Tibial artery (tissue), 4 donors: ENCODE data around the gene HS6ST1.
"Not testable (repeated sequence)": the region's sequence is repeated elsewhere in the genome, so short reads cannot be mapped to it uniquely, and the experiment has no call there.

Experiments used
- DNase-seq, 2 donors: peaks; one replicate each; pipeline ENCODE4 v3.0.0-alpha.2; 2019
- H3K27ac ChIP-seq, 2 donors: fragments of 200-600 bp; sonication (generic) in 1 of 2; 1 replicate in 1 of 2; 2 replicates in 1 of 2; pipeline ENCODE4 v1.5.1; 2018 to 2019; ENCODE audit warnings: mild to moderate bottlenecking in 1 of 2
- H3K27me3 ChIP-seq, 2 donors: fragments of 200-600 bp; sonication (generic) in 1 of 2; one replicate each; pipeline versions ENCODE4 v1.5.1 to v1.6.0; 2016 to 2019
- H3K36me3 ChIP-seq, 3 donors: fragments of 200-600 bp; sonication (generic) in 2 of 3; one replicate each; pipeline ENCODE4 v1.5.1; 2016 to 2019; ENCODE audit warnings: mild to moderate bottlenecking in 2 of 3
- H3K4me1 ChIP-seq, 4 donors: fragments of 200-600 bp; sonication (generic) in 2 of 4; 1 replicate in 3 of 4; 2 replicates in 1 of 4; pipeline ENCODE4 v1.5.1; 2016 to 2019
- H3K4me3 ChIP-seq, 2 donors: fragments of 200-600 bp; sonication (generic) in 1 of 2; 1 replicate in 1 of 2; 2 replicates in 1 of 2; pipeline ENCODE4 v1.5.1; 2018 to 2019; ENCODE audit warnings: mild to moderate bottlenecking in 2 of 2
- H3K9me3 ChIP-seq, 3 donors: fragments of 200-600 bp; sonication (generic) in 1 of 3; one replicate each; pipeline ENCODE4 v1.5.1; 2016 to 2019
- intact Hi-C: fragments of 100-400 bp; cut with DNase I; formaldehyde crosslinking; loops from one replicate; pipeline ENCODE4 v1.15.0; 2023; ENCODE audit warnings: low total_unique reads
- TF ChIP-seq, protein P1 (sequence below), 2 experiments: fragments of 200-600 bp in 1 of 2; fragments of 450-650 bp in 1 of 2; IDR thresholded peaks; one replicate each; pipeline ENCODE4 v1.5.1; 2017 to 2019; ENCODE audit warnings: antibody characterized with exemption in 2 of 2, mild to moderate bottlenecking in 1 of 2, moderate library complexity in 1 of 2

Gene HS6ST1

DNA sequence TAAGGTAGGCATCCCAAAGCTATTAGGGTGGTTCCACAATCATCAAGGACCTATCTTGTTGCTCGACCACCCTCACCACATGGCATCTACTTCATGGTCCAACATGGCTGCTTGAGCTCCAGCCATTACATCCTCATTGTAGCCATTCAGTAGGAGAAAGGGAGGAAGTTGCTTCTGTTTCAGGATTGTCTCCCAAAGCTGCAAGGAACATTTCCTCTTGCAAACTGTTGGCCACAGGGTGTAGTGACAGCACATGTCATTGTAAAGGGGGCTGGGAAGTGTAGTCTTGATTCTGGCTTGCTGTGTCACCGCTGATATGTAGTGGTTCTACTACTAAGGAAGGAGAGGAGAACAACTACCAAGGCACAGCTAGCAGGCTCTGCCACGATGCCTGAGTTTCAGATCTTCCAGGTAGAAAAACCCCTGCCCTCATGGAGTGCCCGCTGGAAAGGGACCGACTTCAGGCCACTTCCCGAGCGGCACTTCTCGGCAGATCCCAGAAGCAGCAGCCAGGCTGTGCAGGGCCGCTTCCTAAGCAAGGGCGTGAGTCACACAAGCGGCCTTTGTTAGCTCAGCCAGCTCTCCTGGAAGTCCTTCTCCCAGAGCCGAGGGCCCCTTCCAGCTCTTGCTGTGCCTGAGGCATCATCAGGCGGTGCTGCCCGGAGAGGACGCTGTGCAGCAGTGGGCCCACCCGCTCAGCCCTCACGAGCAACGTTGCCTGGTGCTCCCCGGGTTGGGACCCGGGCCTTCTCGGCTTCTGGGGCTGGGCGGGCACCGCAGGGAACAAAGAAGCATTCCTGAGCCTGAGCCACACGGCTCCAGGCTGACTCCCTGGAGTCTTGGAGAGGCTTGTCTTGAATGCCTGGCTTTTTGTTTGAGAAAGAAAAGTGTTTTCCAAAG is 58.2 kb downstream of the HS6ST1 start:
- H3K4me3 ChIP-seq = no peak overlapping the region
- TF ChIP-seq, protein P1, sequence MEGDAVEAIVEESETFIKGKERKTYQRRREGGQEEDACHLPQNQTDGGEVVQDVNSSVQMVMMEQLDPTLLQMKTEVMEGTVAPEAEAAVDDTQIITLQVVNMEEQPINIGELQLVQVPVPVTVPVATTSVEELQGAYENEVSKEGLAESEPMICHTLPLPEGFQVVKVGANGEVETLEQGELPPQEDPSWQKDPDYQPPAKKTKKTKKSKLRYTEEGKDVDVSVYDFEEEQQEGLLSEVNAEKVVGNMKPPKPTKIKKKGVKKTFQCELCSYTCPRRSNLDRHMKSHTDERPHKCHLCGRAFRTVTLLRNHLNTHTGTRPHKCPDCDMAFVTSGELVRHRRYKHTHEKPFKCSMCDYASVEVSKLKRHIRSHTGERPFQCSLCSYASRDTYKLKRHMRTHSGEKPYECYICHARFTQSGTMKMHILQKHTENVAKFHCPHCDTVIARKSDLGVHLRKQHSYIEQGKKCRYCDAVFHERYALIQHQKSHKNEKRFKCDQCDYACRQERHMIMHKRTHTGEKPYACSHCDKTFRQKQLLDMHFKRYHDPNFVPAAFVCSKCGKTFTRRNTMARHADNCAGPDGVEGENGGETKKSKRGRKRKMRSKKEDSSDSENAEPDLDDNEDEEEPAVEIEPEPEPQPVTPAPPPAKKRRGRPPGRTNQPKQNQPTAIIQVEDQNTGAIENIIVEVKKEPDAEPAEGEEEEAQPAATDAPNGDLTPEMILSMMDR (IDR thresholded peaks at IDR 0.05) = no peak
- intact Hi-C loops = no loop called here
- H3K27ac ChIP-seq = peak overlapping the region in 1 of 2 donors; percentile 33
- DNase-seq = peak in 1 of 2 donors; percentile 67
- no peaks in the 10 kb centered on the region for H3K36me3 ChIP-seq
- no peaks in the 10 kb centered on the region for H3K27me3 ChIP-seq
- H3K4me1 ChIP-seq = peaks cover 0 to 14% (median 2%) of the 10 kb centered on the region in 4 donors
- no peaks in the 10 kb centered on the region for H3K9me3 ChIP-seq

DNA sequence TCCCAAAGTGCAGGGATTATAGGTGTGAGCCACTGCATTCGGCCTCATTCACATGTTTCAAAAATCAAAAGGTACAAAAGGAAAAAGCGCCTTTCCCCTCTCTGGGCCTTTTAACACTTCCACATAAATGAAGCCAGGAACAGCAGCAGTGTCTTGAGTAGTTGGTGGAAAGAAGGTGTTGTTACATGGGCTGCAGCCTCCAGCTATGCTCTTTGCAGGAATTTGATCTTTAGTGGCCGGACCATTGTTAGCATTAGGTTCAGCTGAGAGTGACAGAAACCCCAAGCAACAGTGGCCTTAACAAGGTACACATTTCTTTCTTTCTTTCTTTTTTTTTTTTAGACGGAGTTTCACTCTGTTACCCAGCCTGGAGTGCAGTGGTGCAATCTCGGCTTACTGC is 59.1 kb downstream of the HS6ST1 start:
- TF ChIP-seq, protein P1 (IDR thresholded peaks at IDR 0.05) = no peak
- Histone ChIP-seq H3K36me3 (no peaks in the 10 kb centered on the region), H3K9me3 (no peaks in the 10 kb centered on the region), H3K27ac (no peak overlapping the region), H3K27me3 (no peaks in the 10 kb centered on the region), H3K4me3 (no peak overlapping the region), H3K4me1 (peaks cover 0 to 14% (median 2%) of the 10 kb centered on the region in 4 donors)
- DNase-seq = no peak
- intact Hi-C loops = no loop called here

DNA sequence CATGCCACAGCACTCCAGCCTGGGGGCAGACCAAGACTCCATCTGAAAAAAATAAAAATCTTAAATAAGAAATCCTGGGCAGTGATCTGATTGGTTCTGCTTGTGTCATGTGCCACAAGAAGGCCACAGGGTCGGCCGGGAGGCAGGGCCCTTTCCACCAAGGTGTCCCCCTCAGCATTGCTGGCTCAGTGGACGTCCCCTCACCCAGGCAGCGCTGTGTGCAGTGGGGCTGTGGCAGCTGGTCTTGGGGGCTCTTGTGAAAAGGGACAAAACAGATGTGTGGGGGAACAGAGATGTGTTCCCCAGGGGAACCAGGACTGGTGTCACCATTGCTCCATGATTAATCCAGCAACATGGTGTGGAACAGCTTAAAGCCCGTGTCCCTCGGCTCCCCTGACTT is 60.5 kb downstream of the HS6ST1 start:
- Histone ChIP-seq H3K9me3 (no peaks in the 10 kb centered on the region), H3K27ac (no peak overlapping the region), H3K36me3 (no peaks in the 10 kb centered on the region), H3K4me3 (no peak overlapping the region), H3K4me1 (peaks cover 0 to 14% (median 2%) of the 10 kb centered on the region in 4 donors), H3K27me3 (no peaks in the 10 kb centered on the region)
- intact Hi-C loops = no loop called here
- DNase-seq = no peak
- TF ChIP-seq, protein P1 (IDR thresholded peaks at IDR 0.05) = no peak

DNA sequence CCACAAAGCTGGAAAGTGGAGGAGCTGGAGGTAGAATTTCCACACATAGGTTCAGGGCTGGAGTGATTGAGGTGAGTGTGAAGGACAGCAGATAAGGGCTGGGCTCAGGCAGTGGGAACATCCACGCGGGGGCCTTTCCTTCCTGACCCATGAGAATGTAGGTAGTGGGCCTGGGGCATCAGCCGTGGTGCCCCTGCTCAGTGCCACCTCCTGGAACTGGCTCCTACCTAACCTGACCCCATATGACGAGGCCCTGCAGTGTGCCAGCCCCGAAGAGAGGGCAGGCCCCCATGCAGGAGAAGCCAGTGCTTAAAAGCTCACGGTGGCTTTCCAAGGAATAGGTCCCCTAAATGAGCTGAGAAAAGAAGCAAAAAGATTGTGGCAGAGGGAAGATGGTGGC is 66.2 kb downstream of the HS6ST1 start:
- H3K36me3 ChIP-seq = no peaks in the 10 kb centered on the region
- H3K9me3 ChIP-seq = no peaks in the 10 kb centered on the region
- no peak overlapping the region for H3K27ac ChIP-seq
- H3K4me3 ChIP-seq = no peak overlapping the region
- TF ChIP-seq, protein P1 (IDR thresholded peaks at IDR 0.05) = no peak
- intact Hi-C loops = no loop called here
- no peak for DNase-seq
- no peaks in the 10 kb centered on the region for H3K4me1 ChIP-seq
- H3K27me3 ChIP-seq = no peaks in the 10 kb centered on the region

DNA sequence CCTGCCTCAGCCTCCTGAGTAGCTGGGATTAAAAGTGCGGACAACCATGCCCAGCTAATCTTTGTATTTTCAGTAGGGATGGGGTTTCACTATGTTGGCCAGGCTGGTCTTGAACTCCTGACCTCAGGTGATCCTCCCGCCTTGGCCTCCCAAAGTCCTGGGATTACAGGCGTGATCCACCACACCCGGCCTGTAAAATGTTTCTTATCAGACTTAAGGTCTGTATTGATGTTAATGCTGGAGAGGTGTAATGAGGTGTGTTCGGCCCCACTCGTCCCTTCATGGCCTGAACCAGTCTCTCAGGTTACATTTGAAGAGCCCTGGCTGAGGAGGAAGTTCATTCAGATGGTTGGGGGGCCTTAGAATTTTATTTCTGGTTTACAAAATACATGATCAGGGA is 66.6 kb downstream of the HS6ST1 start:
- H3K4me1 ChIP-seq, H3K36me3 ChIP-seq, H3K9me3 ChIP-seq, H3K27me3 ChIP-seq, intact Hi-C loops, H3K27ac ChIP-seq, H3K4me3 ChIP-seq, DNase-seq: not testable (repeated sequence)

DNA sequence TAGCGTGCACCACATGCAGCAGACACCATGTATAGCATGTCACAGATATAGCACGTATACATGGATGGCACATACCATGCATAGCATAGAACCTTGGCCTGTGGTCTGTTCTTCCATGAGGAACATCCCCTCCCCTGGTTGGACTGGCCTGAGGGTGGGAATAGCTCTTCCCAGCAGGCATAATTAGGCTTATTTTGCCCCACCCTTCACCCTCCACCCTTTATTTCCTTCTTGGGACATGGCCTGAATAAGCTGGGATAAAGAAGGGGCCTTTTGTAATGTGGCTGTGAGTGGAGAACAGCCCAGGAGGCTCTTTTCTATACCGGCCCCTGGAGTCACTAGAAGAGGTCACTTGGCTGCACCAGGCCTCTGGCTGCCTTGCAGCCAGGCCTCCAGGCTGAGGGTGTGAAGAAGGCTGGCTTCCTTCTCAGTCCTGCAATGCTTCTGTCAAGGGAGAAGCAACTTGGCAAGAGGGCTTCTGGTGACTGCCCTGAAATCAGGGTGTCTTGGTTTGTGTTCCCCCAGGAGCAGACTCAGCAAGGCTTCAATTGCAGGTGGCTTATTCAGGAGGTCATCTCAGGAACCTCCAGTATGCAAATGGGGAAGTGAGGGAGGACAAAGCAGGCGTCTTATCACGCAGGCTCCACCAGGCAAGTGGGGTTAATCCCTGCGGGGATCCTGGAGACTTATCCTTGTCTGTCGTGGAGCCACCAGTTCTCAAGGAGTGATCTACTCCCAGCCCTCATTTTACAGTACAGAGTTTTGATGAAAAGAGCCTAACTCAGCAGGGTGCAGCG is 68.2 kb downstream of the HS6ST1 start:
- TF ChIP-seq, protein P1 (IDR thresholded peaks at IDR 0.05) = no peak
- no peak overlapping the region for H3K4me3 ChIP-seq
- H3K36me3 ChIP-seq = no peaks in the 10 kb centered on the region
- no peak overlapping the region for H3K27ac ChIP-seq
- H3K27me3 ChIP-seq = no peaks in the 10 kb centered on the region
- intact Hi-C loops = no loop called here
- no peak for DNase-seq
- no peaks in the 10 kb centered on the region for H3K9me3 ChIP-seq
- no peaks in the 10 kb centered on the region for H3K4me1 ChIP-seq
